ENCODE results near the gene ZNHIT6.
"Not testable (repeated sequence)": the region's sequence is repeated elsewhere in the genome, so short reads cannot be mapped to it uniquely, and the experiment has no call there.

ZNHIT6 gene, protein sequence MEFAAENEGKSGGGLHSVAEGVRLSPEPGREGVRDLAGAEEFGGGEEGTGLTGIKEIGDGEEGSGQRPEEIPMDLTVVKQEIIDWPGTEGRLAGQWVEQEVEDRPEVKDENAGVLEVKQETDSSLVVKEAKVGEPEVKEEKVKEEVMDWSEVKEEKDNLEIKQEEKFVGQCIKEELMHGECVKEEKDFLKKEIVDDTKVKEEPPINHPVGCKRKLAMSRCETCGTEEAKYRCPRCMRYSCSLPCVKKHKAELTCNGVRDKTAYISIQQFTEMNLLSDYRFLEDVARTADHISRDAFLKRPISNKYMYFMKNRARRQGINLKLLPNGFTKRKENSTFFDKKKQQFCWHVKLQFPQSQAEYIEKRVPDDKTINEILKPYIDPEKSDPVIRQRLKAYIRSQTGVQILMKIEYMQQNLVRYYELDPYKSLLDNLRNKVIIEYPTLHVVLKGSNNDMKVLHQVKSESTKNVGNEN

DNA sequence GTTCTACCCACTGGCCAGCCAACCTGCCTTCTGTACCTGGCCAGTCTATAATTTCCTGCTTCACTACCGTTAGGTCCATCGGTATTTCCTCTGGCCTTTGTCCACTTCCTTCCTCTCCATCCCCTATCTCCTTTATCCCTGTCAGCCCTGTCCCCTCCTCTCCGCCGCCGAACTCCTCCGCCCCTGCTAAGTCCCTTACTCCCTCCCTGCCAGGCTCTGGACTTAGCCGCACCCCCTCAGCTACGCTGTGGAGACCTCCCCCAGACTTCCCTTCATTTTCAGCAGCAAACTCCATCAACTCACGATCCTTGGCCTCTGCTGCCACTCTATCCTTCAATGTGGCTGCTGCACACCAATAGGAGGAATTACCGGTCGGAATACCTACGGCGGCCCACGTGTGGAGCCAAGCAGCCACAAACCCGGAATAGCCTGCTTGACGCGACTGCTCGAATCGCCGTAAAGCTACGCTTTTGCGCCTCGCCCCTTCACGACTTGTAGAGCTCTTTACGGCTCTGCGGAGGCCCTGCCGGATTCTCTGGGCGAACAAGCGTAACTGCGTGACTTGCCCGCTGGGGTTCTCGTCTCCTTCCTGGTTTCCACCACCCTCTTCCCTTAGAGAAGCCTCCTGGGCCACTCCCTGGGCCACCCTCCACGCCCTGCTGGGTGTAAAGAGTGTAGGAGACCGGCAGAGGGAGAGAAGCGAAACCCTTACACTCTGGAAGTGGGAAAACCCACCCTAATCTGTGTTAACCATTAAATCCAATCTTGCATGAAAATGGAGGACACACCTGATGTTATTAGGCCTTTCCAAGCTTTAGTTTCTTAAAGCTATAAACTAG is at the start of gene ZNHIT6:
Gene ZNHIT6 (minus strand): TSS at position 444 of the 839 bp plus-strand sequence. CDS start 149 bp downstream, at position 295.
- Mint-ChIP-seq H3K4me3 (no peak within 1 kb of the TSS), H3K4me1 (peaks cover 10% of the 10 kb centered on the region), H3K27me3 (peaks cover 6% of the 10 kb centered on the region), H3K36me3 (ENCODE audit: insufficient read depth) (peaks cover 8% of the 10 kb centered on the region), H3K27ac (ENCODE audit: low read depth) (no peak within 1 kb of the TSS), H3K9me3 (no peaks in the 10 kb centered on the region)
- peak; percentile 84 for ATAC-seq (replicated peaks; ENCODE audit: extremely low read depth, poor library complexity, severe bottlenecking)
- DNase-seq (ENCODE audit: low spot score in 2 of 2) = peak; percentile 67 to 80

DNA sequence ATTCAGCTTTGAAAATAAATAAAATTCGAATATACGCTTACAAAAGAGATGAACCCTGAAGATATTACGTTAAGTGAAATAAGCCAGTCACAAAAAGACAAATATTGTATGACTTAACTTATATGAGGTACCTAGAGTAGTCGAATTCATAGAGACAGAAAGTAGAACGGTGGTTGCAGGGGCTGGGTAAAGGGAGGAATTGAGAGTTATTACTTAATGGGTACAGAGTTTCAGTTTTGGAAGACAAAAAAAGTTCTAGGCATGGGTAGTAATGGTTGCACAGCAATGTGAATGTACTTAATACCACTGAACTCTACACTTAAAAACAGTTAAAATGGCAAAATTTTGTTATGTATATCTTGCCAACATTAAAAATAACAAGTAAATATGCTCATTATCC is 48.6 kb upstream of the ZNHIT6 start:
- H3K27me3 Mint-ChIP-seq = no peaks in the 10 kb centered on the region
- H3K4me3 Mint-ChIP-seq = no peak overlapping the region
- DNase-seq (ENCODE audit: low spot score in 2 of 2) (no peak), ATAC-seq (replicated peaks; ENCODE audit: extremely low read depth, poor library complexity, severe bottlenecking) (no peak)
- no peak overlapping the region for H3K27ac Mint-ChIP-seq (ENCODE audit: low read depth)
- no peaks in the 10 kb centered on the region for H3K4me1 Mint-ChIP-seq
- H3K9me3 Mint-ChIP-seq = no peaks in the 10 kb centered on the region
- no peaks in the 10 kb centered on the region for H3K36me3 Mint-ChIP-seq (ENCODE audit: insufficient read depth)

DNA sequence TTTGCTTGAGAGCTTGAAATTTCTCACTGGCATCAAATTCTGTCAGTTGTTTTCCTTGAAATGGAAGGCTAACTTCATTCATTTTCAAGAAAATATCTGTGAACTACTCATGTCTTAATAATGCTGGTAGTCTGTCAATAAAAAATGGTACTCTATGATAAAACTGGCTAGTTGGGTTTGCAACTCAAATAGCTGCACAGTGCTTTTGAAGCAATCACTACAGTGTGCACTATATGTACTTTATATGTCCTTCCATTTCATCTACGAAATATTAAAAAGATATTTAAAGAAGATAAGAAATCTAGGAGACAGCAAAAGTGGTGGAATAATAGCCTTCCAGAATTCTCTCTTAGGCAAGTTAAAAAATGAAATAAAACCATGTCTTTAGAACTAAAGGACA is 39.9 kb upstream of the ZNHIT6 start:
- H3K36me3 Mint-ChIP-seq (ENCODE audit: insufficient read depth) = no peaks in the 10 kb centered on the region
- H3K27me3 Mint-ChIP-seq = peaks cover 16% of the 10 kb centered on the region
- no peaks in the 10 kb centered on the region for H3K4me1 Mint-ChIP-seq
- no peak overlapping the region for H3K4me3 Mint-ChIP-seq
- ATAC-seq (replicated peaks; ENCODE audit: extremely low read depth, poor library complexity, severe bottlenecking) (no peak), DNase-seq (ENCODE audit: low spot score in 2 of 2) (no peak)
- no peak overlapping the region for H3K27ac Mint-ChIP-seq (ENCODE audit: low read depth)
- H3K9me3 Mint-ChIP-seq = no peaks in the 10 kb centered on the region

GRCh38 chr1:85746777-85747176 is 38.5 kb upstream of the ZNHIT6 start:
- no peaks in the 10 kb centered on the region for H3K4me1 Mint-ChIP-seq
- H3K36me3 Mint-ChIP-seq (ENCODE audit: insufficient read depth) = no peaks in the 10 kb centered on the region
- no peaks in the 10 kb centered on the region for H3K9me3 Mint-ChIP-seq
- no peak overlapping the region for H3K4me3 Mint-ChIP-seq
- DNase-seq (ENCODE audit: low spot score in 2 of 2) (no peak), ATAC-seq (replicated peaks; ENCODE audit: extremely low read depth, poor library complexity, severe bottlenecking) (no peak)
- no peak overlapping the region for H3K27ac Mint-ChIP-seq (ENCODE audit: low read depth)
- H3K27me3 Mint-ChIP-seq = peaks cover 28% of the 10 kb centered on the region

GRCh38 chr1:85743814-85744213 is 35.6 kb upstream of the ZNHIT6 start:
- no peak overlapping the region for H3K27ac Mint-ChIP-seq (ENCODE audit: low read depth)
- ATAC-seq (replicated peaks; ENCODE audit: extremely low read depth, poor library complexity, severe bottlenecking) = no peak
- H3K9me3 Mint-ChIP-seq = no peaks in the 10 kb centered on the region
- no peak overlapping the region for H3K4me3 Mint-ChIP-seq
- peaks cover 28% of the 10 kb centered on the region for H3K27me3 Mint-ChIP-seq
- H3K4me1 Mint-ChIP-seq = no peaks in the 10 kb centered on the region
- no peaks in the 10 kb centered on the region for H3K36me3 Mint-ChIP-seq (ENCODE audit: insufficient read depth)
- DNase-seq (ENCODE audit: low spot score in 2 of 2) = no peak

- Mint-ChIP-seq H3K27ac (ENCODE audit: low read depth) (no peak overlapping the region), H3K4me3 (no peak overlapping the region), H3K4me1 (no peaks in the 10 kb centered on the region), H3K9me3 (no peaks in the 10 kb centered on the region), H3K27me3 (peaks cover 32% of the 10 kb centered on the region), H3K36me3 (ENCODE audit: insufficient read depth) (no peaks in the 10 kb centered on the region)
- ATAC-seq (replicated peaks; ENCODE audit: extremely low read depth, poor library complexity, severe bottlenecking) = no peak
- DNase-seq (ENCODE audit: low spot score in 2 of 2) = no peak
Observed at GRCh38 chr1:85734931-85735330, 26.7 kb upstream of the ZNHIT6 start.

GRCh38 chr1:85718678-85719340 is 10.6 kb upstream of the ZNHIT6 start:
- H3K9me3 Mint-ChIP-seq = peaks cover 13% of the 10 kb centered on the region
- no peak overlapping the region for H3K4me3 Mint-ChIP-seq
- no peak overlapping the region for H3K27ac Mint-ChIP-seq (ENCODE audit: low read depth)
- no peaks in the 10 kb centered on the region for H3K4me1 Mint-ChIP-seq
- ATAC-seq (replicated peaks; ENCODE audit: extremely low read depth, poor library complexity, severe bottlenecking) (no peak), DNase-seq (ENCODE audit: low spot score in 2 of 2) (no peak)
- H3K27me3 Mint-ChIP-seq = peaks cover 44% of the 10 kb centered on the region
- no peaks in the 10 kb centered on the region for H3K36me3 Mint-ChIP-seq (ENCODE audit: insufficient read depth)

DNA sequence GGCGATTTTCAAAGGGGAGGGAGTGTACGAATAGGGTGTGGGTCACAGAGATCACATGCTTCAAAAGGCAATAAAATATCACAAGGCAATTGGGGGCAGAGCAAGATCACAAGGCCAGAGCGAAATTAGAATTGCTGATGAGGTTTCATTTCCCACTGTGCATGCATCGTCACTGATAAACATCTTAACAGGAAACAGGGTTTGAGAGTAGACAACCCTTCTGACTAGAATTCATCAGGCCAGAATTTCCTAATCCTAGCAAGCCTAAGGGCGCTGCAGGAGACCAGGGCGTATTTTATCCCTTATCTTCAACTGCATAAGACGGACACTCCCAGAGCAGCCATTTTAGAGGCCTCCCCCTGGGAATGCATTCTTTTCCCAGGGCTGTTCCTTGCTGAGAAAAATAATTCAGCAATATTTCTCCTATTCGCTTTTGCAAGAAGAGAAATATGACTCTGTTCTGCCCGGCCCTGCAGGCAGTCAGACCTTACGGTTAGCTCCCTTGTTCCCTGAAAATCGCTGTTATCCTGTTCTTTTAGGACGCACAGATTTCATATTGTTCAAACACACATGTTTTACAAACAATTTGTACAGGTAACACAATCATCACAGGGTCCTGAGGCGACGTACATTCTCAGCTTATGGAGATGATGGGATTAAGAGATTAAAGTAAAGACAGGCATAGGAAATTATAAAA is 6.3 kb upstream of the ZNHIT6 start:
- not testable (repeated sequence) for H3K27ac Mint-ChIP-seq (ENCODE audit: low read depth); DNase-seq (ENCODE audit: low spot score in 2 of 2); ATAC-seq (replicated peaks; ENCODE audit: extremely low read depth, poor library complexity, severe bottlenecking); H3K4me3 Mint-ChIP-seq; H3K4me1 Mint-ChIP-seq; H3K36me3 Mint-ChIP-seq (ENCODE audit: insufficient read depth); H3K9me3 Mint-ChIP-seq
- peaks cover 31% of the 10 kb centered on the region for H3K27me3 Mint-ChIP-seq

- Mint-ChIP-seq H3K9me3 (peaks cover 3% of the 10 kb centered on the region), H3K36me3 (ENCODE audit: insufficient read depth) (peaks cover 8% of the 10 kb centered on the region), H3K4me1 (peaks cover 4% of the 10 kb centered on the region), H3K27me3 (peaks cover 13% of the 10 kb centered on the region), H3K27ac (ENCODE audit: low read depth) (no peak overlapping the region), H3K4me3 (no peak overlapping the region)
- ATAC-seq (replicated peaks; ENCODE audit: extremely low read depth, poor library complexity, severe bottlenecking) = no peak
- DNase-seq (ENCODE audit: low spot score in 2 of 2) = no peak
Observed at GRCh38 chr1:85708829-85709227, 595 bp upstream of the ZNHIT6 start.

GRCh38 chr1:85707267-85707989 is 805 bp downstream of the ZNHIT6 start:
- Mint-ChIP-seq H3K27me3 (no peaks in the 10 kb centered on the region), H3K4me3 (no peak overlapping the region), H3K27ac (ENCODE audit: low read depth) (no peak overlapping the region), H3K9me3 (no peaks in the 10 kb centered on the region), H3K36me3 (ENCODE audit: insufficient read depth) (peaks cover 11% of the 10 kb centered on the region), H3K4me1 (peaks cover 11% of the 10 kb centered on the region)
- no peak for DNase-seq (ENCODE audit: low spot score in 2 of 2)
- ATAC-seq (replicated peaks; ENCODE audit: extremely low read depth, poor library complexity, severe bottlenecking) = no peak

- Mint-ChIP-seq H3K36me3 (ENCODE audit: insufficient read depth) (peaks cover 17% of the 10 kb centered on the region), H3K4me3 (peak overlapping the region; percentile 30), H3K4me1 (peaks cover 11% of the 10 kb centered on the region), H3K27ac (ENCODE audit: low read depth) (peak overlapping the region; percentile 25), H3K9me3 (no peaks in the 10 kb centered on the region), H3K27me3 (no peaks in the 10 kb centered on the region)
- no peak for ATAC-seq (replicated peaks; ENCODE audit: extremely low read depth, poor library complexity, severe bottlenecking)
- no peak for DNase-seq (ENCODE audit: low spot score in 2 of 2)
Observed at GRCh38 chr1:85705940-85706339, 2.3 kb downstream of the ZNHIT6 start.
